GM18909 (cell line): ENCODE data around the gene SERPINB2.

Experiments used
- ATAC-seq: cut with Tn5 transposase; IDR thresholded peaks from one replicate; pipeline ENCODE4 v1.9.1; 2021; ENCODE audit warnings: mild to moderate bottlenecking; ENCODE audit not compliant: unreplicated experiment, poor library complexity

Gene SERPINB2, protein sequence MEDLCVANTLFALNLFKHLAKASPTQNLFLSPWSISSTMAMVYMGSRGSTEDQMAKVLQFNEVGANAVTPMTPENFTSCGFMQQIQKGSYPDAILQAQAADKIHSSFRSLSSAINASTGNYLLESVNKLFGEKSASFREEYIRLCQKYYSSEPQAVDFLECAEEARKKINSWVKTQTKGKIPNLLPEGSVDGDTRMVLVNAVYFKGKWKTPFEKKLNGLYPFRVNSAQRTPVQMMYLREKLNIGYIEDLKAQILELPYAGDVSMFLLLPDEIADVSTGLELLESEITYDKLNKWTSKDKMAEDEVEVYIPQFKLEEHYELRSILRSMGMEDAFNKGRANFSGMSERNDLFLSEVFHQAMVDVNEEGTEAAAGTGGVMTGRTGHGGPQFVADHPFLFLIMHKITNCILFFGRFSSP

DNA sequence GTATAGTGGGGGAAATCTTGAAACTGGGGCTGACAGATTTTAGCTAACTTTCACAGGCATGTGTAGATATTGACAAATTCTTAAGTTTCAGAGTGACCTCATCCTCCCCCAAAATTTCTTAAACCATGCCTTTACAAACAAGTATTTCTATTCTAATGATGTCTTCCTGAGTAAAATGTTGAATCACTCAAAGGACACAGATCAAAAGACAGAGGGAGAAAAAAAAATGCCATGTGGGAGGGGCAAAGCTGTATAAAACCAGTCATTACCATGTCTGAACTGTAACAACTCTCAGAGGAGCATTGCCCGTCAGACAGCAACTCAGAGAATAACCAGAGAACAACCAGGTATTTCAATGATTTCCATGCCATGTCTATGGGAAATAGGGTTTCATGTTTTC lies at the start of gene SERPINB2:
Gene SERPINB2 (plus strand): TSS at position 282 of the 400 bp plus-strand sequence. CDS start 3,740 bp downstream, outside the sequence.
- no peak for ATAC-seq

DNA sequence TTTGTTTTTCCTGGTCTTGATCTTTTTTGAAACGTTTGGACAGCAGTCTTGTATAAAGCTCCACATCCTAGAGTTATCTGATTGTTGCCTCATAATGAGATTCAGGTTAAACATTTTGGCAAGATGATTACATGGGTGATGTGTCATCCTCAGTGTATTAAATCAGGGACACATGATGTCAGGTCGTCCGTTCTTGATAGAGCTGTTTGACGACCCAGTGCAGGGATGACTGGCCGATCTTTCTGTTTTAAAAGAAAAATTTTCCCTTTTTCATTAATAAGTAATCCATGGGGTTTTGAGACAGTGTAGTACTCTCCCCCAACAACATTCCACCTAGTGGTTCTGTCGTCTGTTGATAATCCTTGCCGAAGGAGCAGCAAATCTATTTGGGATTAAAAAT lies 44.5 kb upstream of the SERPINB2 start:
- no peak for ATAC-seq

DNA sequence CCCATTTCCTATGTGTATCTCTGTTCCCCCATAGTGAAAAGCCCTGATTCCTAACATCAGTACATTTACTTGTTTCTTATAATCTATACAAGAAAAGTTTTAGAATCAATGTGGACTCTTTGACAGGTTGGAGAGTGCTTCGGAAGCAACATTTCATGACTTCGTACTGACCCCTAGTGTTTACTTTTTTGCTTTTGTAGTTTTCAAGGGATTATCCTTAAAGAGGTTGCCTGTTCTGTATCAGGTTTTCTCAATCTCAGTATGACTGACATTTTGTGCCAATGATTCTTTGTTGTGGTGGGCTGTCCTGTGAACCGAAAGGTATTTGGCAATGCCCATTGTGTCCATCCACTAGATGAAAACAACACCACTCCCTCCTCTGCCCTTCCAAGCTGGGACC lies 43.3 kb upstream of the SERPINB2 start:
- ATAC-seq, result peak; percentile 68

DNA sequence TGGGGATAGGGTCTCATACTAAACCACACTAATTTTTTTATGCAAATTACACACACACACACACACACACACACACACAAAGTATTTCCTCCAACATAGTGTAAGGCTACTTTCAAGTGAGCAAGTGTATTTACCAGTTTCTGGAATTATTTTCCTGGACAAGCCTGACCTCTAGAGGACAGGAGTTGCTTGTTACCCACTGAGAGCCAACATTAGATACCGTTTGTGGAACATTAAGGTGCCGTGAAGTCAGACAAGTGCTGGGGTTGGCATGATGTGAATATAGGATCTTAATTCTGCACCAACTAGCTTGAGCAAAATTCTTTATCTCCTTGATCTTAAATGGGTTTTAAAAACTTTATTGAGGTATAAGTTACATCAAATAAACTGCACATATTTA lies 39.3 kb upstream of the SERPINB2 start:
- ATAC-seq, result peak; percentile 44

DNA sequence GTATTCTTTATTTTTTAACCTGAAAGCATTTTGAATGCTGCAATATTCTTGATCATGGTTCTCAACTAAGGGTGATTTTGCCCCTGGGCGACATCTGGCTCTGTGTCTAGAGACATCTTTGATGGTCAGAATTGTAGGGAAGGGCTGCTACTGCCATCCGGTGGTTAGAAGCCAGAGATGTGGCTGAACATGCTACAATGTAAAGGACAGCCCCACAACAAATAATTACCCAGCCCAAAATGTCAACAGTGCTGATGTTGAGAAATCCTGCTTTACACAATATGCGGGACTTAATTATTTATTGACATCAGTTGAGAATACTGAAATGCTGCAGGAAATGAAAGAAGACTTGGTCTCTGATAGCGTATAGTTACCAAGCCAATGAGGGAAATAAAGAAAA lies 37.5 kb upstream of the SERPINB2 start:
- ATAC-seq, result peak; percentile 73

DNA sequence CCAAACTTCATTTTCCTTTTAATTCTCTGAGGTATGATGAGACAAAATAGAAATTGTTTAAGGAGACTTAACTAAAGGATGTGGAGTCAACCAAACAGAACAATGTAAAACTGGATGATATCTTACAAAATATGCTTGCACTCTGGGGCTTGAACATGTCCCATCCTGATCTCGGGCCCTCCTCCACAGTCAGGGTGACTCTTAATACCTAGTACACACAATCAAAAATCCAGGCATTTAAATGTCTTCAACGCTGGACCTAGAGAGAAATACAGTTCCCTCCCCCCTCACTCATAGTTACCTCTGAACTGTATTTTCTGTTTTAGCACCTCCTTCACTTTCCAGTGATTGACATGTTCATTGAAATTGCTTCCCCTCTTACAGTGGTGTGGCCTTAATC lies 36.9 kb upstream of the SERPINB2 start:
- no peak for ATAC-seq

DNA sequence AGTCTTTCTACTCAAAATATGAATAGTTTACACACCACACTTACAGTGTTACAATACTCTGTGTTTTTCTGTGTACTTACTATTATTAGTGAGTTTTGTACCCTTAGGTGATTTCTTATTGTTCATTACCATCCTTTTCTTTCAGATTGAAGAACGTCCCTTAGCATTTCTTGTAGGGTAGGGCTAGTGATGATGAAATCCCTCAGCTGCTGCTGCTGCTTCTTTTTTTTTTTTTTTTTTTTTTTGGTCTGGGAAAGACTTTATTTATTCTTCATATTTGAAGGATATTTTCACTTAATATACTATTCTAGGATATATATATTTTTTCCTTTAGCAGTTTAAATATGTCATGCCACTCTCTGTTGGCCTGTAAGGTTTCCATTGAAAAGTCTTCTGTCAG lies 29.0 kb upstream of the SERPINB2 start:
- no peak for ATAC-seq

DNA sequence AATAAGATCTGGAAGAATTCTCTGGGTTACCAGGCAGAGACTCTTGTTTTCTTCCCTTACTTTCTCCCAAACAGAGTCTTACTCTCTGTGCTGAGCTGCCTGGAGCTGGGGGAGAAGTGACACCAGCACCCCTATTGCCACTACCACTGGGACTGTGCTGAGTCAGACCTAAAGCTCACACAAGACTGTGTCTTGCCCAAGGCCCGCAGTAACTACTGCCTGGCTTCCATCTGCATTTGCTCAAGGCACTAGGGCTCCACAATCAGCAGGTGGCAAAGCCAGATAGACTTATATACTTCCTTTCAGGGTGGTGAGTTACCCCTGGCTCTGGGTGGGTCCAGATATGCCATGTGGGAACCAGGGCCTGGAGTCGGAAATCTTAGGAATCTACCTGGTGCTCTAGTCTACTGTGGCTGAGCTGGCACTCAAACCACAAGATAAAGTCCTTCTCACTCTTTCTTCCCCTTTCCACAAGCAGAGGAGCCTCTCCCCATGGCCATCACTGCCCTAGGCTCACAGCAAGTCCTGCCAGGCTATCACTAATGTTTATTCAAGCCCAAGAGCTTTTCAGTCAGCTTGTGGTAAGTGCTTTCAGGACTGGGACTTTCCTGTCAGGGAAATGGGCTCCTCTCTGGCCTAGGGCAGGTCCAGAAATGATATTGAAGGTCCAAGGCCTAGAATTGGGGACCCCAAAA lies 27.6 kb upstream of the SERPINB2 start:
- no peak for ATAC-seq

DNA sequence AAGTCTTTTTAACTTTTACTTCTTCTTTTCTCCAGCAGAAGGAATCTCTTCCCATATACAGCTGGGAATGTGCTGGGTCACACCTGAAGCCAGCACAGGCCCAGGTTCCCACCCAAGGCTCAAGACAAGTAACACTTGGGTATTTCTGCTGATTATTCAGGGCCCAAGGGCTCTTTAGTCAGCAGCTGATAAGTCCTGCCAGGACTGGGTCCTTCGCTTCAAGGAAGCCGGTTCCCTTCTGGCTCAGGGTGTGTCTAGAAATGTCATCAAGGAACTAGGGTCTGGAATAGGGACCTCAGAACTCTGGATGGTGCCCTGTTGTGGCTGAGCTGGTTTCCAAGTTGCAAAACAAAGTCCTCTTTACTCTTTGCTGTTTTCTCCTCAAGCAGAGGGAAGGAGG lies 27.0 kb upstream of the SERPINB2 start:
- no peak for ATAC-seq

DNA sequence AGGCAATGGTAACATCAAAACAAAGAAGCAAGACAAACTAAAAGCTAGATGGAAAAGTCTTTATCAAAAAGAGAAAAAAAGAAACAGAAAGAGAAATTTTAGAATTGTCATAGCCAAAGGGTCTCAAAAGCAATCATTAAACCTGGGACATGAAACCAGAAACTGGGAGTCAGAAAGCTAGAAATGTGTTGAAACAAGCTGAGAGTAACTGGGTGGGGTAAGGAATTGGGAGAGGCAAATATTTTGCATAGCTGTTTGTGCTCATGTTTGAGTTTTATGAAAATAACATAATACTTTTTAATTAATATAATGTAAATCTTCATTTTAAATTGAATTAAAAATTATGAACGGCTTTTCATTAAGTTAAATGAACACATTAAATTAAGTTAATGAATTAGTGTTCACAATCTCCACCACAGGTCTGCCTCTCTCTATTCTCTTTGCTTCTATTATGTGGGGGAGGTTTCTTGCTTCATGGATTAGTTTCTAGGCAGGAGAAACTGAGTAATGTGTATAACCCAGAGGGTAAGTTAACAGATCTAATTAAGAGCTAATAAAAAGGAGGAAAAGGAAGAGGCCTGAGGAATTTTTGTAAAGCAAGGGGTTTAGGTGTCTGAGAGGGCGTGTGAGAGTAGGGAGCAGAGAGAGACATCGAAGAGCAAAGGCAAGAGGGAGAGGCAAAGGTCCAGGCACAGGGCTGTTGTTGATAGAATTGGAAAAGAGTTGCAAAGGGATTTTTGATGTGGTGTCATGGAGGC lies 20.0 kb upstream of the SERPINB2 start:
- no peak for ATAC-seq

DNA sequence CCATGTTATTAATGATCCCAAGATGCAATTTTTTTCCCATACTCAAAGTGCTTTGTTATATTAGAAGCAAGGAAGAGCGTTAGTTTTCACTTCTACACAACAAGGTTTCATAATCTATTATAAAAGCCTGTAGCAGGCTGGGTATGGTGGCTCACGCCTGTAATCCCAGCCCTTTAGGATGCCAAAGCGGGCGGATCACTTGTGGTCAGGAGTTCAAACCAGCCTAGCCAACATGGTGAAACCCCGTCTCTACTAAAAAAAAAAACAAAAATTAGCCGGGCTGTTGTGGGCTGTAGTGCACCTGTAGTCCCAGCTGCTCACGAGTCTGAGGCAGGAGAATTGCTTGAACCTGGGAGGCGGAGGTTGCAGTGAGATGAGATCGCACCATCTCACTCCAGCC lies 19.0 kb upstream of the SERPINB2 start:
- no peak for ATAC-seq

DNA sequence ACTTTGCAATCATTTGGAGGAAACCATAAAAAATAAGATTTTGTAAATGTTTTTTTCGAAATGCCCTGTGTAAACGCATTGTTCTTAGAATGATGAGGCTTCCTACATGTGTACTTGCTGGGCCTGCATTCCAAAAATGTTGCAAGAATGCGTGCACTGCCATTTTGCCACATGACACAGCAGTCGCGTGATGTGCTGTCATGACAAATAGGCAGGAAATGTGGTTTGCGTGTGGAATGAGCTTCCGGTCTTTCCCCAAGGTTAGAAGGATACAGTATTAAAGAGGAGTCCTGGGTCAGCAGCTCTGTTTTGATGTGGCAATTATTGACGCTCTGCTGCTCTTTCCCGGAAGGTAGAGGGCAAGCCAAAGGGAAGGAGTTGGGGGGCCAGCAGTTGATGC lies 18.1 kb upstream of the SERPINB2 start:
- no peak for ATAC-seq

DNA sequence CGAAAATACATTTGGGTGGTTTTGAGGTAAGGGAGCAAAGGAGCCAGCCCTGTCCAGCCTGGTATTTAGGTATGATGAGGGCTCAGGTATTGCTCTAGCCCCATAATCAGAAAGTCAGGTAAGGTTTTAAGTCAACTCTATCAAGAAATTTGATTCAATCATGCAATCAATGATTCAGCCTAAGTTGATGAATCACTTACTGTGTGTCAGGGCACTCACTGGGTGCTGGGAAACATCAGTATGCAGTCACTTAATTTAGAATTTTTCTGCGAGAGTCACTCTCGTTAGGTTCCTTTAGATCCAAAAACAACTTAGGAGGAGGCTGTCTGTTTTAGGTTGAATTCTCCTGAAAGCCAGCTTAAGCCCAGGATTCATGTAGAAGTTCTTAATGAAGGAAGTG lies 17.7 kb upstream of the SERPINB2 start:
- no peak for ATAC-seq

DNA sequence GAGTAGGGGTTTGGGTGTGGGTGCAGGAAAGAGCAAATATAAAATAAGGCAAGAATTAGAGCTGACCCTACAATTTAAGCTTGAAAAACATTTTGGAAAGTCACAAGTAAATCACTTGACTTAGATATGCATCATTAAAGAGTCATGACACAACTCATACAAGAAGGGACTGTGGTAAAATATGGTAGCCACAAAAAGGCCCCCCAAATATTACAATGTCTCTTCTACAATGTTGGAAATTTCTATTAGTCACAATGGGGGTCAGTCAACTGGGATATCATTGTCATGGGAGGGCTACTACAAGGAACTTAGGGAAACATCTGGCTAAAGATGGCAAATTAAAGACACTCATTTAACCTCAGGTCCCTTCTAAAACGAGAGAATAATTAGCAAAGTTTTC lies 15.7 kb upstream of the SERPINB2 start:
- ATAC-seq, result no peak

DNA sequence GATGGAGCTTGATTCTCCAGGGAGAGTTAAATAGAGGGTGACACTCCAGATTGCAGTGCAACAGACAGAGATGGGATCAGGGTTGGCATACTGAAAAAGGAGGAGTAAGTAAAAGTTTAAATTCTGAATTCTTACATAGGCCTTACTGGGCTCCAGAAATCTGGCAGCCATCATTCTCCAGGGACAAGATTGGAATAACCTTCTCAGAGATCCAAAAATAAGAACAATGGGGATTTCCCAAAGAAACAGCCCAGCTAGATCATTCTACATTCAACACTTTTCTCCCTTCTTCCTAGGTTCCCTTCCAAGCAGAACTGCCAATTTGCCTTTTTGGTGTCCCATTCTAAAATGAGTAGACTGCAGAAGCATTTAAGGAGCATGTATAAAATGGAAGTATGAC lies 14.9 kb upstream of the SERPINB2 start:
- no peak for ATAC-seq

DNA sequence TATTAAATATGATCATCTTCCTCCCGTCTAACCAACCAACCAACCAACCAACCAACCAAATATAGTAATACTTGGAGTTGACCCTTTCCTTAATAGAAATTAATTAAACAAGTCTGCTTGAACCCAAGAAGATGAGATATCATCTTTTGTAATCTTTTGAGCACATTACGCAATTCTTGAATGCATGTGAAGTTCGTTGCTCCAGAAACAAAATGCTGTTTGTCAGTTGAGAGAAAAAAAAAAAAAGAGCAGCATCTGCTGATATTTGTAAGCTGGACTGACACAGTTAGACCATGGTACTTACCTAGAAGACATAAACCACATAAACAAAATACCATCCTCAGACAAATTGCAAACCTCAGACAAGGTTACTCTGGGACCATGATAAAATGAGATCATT lies 9.2 kb upstream of the SERPINB2 start:
- ATAC-seq, result no peak

DNA sequence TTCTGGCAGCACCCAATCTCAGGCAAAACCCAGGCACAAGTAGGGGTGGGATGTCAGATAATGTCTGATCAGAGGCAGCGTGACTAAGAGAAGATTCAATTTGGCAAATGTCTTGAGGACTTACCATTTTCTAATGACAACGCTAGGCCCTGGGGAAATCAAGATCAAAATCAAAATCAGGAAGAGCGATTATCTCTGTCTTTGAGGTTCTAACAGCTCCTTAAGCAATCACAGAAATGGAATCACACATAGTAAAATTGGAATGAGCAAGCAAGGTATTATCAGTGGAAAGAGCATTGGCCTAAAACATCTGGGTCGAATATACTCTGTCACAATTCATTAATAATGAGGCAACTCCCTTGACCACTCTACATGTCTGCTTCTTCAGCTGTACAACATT lies 8.6 kb upstream of the SERPINB2 start:
- ATAC-seq, result no peak

DNA sequence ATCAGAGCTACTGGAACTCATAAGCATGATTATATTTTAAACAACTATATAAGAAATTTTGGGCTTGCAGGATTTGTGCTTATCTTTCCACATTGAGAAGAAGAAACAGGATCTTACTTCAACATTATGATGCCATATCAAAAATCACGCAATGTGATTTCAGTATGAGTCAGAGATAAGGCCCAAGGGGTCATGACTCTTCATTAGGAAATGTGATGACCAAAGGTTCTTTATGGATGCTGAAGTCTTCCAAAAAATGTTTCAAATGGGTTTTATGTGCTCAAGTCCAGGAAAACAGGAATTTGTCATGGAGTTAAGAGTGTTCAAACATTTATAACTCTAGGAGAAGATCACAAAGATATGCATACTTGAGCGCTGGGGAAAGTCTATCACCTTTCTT lies 7.8 kb upstream of the SERPINB2 start:
- ATAC-seq, result no peak

DNA sequence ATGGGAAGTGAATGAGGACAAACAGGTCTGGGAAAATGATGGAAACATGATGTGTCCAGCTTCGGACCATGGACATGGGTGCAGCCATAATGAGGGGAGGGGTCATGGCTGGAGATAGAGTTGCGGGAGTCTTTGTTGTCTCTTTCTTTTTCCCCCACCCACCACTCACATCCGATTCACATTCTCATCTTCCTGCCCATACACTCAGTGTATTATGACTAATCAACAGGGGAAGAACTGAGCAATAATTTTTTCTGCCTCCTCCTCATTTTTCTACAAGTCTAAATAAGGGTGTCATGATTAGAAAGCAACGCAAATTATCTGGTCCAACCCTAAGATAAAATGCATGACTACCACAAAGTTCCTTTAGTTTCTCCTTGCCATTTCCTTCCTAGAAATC lies 5.7 kb upstream of the SERPINB2 start:
- ATAC-seq, result no peak

DNA sequence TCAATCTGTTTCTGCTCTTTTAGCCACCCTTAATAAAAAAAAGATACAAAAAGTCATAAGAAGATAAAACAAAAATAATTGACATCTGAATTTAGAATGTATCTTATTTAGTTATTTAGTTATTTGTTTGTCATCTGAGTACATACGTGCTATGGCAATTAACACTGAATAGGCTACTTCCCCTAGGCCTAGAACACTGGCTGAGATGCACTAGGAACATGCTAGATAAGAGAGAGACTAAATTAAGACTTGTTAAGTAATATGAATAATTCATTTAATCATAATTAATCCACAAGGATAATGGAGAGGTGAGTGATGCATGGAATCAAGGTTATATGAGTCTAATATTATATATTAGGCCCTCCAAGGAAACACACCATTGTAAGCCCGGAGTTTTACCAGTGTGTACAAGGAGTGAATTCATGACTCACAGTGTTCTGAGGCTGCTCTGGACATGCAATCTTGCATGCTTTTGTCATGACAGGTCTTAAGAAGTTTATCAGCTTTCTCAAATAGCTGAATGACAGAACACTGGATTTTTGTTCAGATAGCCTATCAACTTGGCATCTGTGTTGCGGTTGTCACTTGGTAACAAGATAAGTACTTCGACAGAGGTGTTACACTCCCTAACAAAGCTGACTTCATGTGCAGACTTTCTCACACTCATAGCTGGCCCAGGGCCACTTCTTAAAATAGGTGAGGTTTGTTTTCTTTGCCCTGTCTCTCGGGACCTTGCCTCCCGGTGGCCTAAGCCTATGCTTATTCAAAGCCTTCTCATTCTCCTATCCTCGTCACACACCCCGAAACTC lies 5.0 kb upstream of the SERPINB2 start:
- no peak for ATAC-seq
